IPS DF 6.9 (cell line): Measurements from ENCODE around the gene GMPPB.
A peak's percentile ranks its signal among the peaks of the same experiment; 100 is the strongest.

Experiments
- DNase-seq: peaks from one replicate; pipeline ENCODE4 v3.0.0-alpha.2; 2013; ENCODE audit warnings: low read depth, low spot score
- H3K27ac ChIP-seq: one replicate; pipeline ENCODE4 v1.5.1; 2013; ENCODE audit warnings: low read length, control low read depth
- H3K27me3 ChIP-seq: 2 replicates; pipeline ENCODE4 v1.6.1; 2013; ENCODE audit warnings: mild to moderate bottlenecking, low read length; ENCODE audit not compliant: control insufficient read depth, insufficient read depth
- H3K36me3 ChIP-seq: 2 replicates; pipeline ENCODE4 v1.6.1; 2013; ENCODE audit warnings: low read length; ENCODE audit not compliant: control insufficient read depth, insufficient read depth
- H3K4me1 ChIP-seq: 2 replicates; pipeline ENCODE4 v1.6.1; 2013; ENCODE audit warnings: low read length; ENCODE audit not compliant: control insufficient read depth, insufficient read depth
- H3K4me3 ChIP-seq: 2 replicates; pipeline ENCODE4 v1.5.1; 2013; ENCODE audit warnings: mild to moderate bottlenecking, low read length
- H3K9me3 ChIP-seq: 2 replicates; pipeline ENCODE4 v1.6.1; 2013; ENCODE audit warnings: low read length, inconsistent platforms; ENCODE audit not compliant: control insufficient read depth, insufficient read depth
- WGBS: extraction: QIAGEN DNeasy Blood & Tissue Kit; methylation state at CpG from one replicate; pipeline ENCODE4 v1.1.7; 2013; ENCODE audit warnings: mixed read lengths, missing lambda C conversion rate; ENCODE audit not compliant: insufficient read length, insufficient coverage; 5-methylcytosine and 5-hydroxymethylcytosine counted together

GMPPB gene

GRCh38 chr3:49681543-49681942, 42.2 kb downstream of the GMPPB start:
- Histone ChIP-seq H3K36me3 (peaks cover 65% of the 10 kb centered on the region), H3K4me3 (no peak overlapping the region), H3K9me3 (no peaks in the 10 kb centered on the region), H3K27me3 (no peaks in the 10 kb centered on the region), H3K4me1 (no peaks in the 10 kb centered on the region), H3K27ac (no peak overlapping the region)
- no CpG with 5 or more reads among the region's 4 CpGs for WGBS
- DNase-seq: no peak

GRCh38 chr3:49681232-49681522, 42.6 kb downstream of the GMPPB start:
- DNase-seq: no peak
- Histone ChIP-seq H3K27ac (no peak overlapping the region), H3K27me3 (no peaks in the 10 kb centered on the region), H3K36me3 (peaks cover 69% of the 10 kb centered on the region), H3K4me1 (no peaks in the 10 kb centered on the region), H3K4me3 (no peak overlapping the region), H3K9me3 (no peaks in the 10 kb centered on the region)
- WGBS: no CpG with 5 or more reads among the region's 2 CpGs

- Histone ChIP-seq H3K27ac (no peak overlapping the region), H3K4me1 (no peaks in the 10 kb centered on the region), H3K9me3 (no peaks in the 10 kb centered on the region), H3K27me3 (no peaks in the 10 kb centered on the region), H3K36me3 (peaks cover 74% of the 10 kb centered on the region), H3K4me3 (no peak overlapping the region)
- no CpG with 5 or more reads among the region's 7 CpGs for WGBS
- no peak for DNase-seq
Observed at GRCh38 chr3:49680493-49681231, 43.1 kb downstream of the GMPPB start.

- H3K27ac ChIP-seq: no peak overlapping the region
- H3K27me3 ChIP-seq: no peaks in the 10 kb centered on the region
- H3K4me1 ChIP-seq: peaks cover 1% of the 10 kb centered on the region; the same call in 1 of the 2 replicates
- peaks cover 48% of the 10 kb centered on the region for H3K36me3 ChIP-seq
- no peak overlapping the region for H3K4me3 ChIP-seq
- no peak for DNase-seq
- no CpG with 5 or more reads among the region's 11 CpGs for WGBS
- H3K9me3 ChIP-seq: no peaks in the 10 kb centered on the region
Observed at GRCh38 chr3:49675912-49676311, 47.8 kb downstream of the GMPPB start.

- no peaks in the 10 kb centered on the region for H3K9me3 ChIP-seq
- H3K4me3 ChIP-seq: peak overlapping the region; percentile 68
- no peak overlapping the region for H3K27ac ChIP-seq
- H3K4me1 ChIP-seq: peaks cover 1% of the 10 kb centered on the region; the same call in 1 of the 2 replicates
- H3K36me3 ChIP-seq: peaks cover 37% of the 10 kb centered on the region
- no CpG with 5 or more reads among the region's 34 CpGs for WGBS
- DNase-seq: no peak
- H3K27me3 ChIP-seq: no peaks in the 10 kb centered on the region
Observed at GRCh38 chr3:49674497-49674983, 49.2 kb downstream of the GMPPB start.

GRCh38 chr3:49673715-49674496, 49.8 kb downstream of the GMPPB start, which contains the start of gene APEH:
Gene APEH, plus strand, starts transcription at chr3:49674351. Its CDS starts 51 bp downstream, at chr3:49674402.
- H3K27me3 ChIP-seq: no peaks in the 10 kb centered on the region
- peaks cover 1% of the 10 kb centered on the region; the same call in 1 of the 2 replicates for H3K4me1 ChIP-seq
- DNase-seq: peak; percentile 93
- peaks cover 30% of the 10 kb centered on the region for H3K36me3 ChIP-seq
- WGBS: no CpG with 5 or more reads among the region's 71 CpGs
- no peak within 1 kb of the TSS for H3K27ac ChIP-seq
- H3K4me3 ChIP-seq: peak within 1 kb of the TSS; percentile 68
- H3K9me3 ChIP-seq: no peaks in the 10 kb centered on the region

- no peaks in the 10 kb centered on the region for H3K27me3 ChIP-seq
- no peak for DNase-seq
- WGBS: no CpG with 5 or more reads among the region's 17 CpGs
- peak overlapping the region; percentile 68; the same call in 1 of the 2 replicates for H3K4me3 ChIP-seq
- no peak overlapping the region for H3K27ac ChIP-seq
- H3K9me3 ChIP-seq: no peaks in the 10 kb centered on the region
- H3K36me3 ChIP-seq: peaks cover 25% of the 10 kb centered on the region
- peaks cover 1% of the 10 kb centered on the region; the same call in 1 of the 2 replicates for H3K4me1 ChIP-seq
Observed at GRCh38 chr3:49673121-49673714, 50.5 kb downstream of the GMPPB start.

GRCh38 chr3:49671291-49672288, 52.2 kb downstream of the GMPPB start:
- Histone ChIP-seq H3K4me3 (no peak overlapping the region), H3K4me1 (peaks cover 1% of the 10 kb centered on the region; the same call in 1 of the 2 replicates)
- no CpG with 5 or more reads among the region's 11 CpGs for WGBS

GRCh38 chr3:49670940-49671290, 52.8 kb downstream of the GMPPB start:
- H3K4me1 ChIP-seq: peaks cover 1% of the 10 kb centered on the region; the same call in 1 of the 2 replicates
- no CpG with 5 or more reads among the region's 6 CpGs for WGBS
- no peaks in the 10 kb centered on the region for H3K9me3 ChIP-seq

More at GRCh38 chr3:49671291-49672288, 52.2 kb downstream of the GMPPB start:
- H3K27me3 ChIP-seq: no peaks in the 10 kb centered on the region
- no peaks in the 10 kb centered on the region for H3K9me3 ChIP-seq
- H3K36me3 ChIP-seq: peaks cover 9% of the 10 kb centered on the region
- peak; percentile 88 for DNase-seq
- H3K27ac ChIP-seq: no peak overlapping the region

More at GRCh38 chr3:49670940-49671290, 52.8 kb downstream of the GMPPB start:
- H3K27me3 ChIP-seq: no peaks in the 10 kb centered on the region
- H3K4me3 ChIP-seq: no peak overlapping the region
- DNase-seq: no peak
- no peak overlapping the region for H3K27ac ChIP-seq
- peaks cover 3% of the 10 kb centered on the region; the same call in 1 of the 2 replicates for H3K36me3 ChIP-seq
